ENCODE results near the gene LRP5.

LRP5 gene

GRCh38 chr11:68353669-68354068, 41.3 kb downstream of the LRP5 start:
- Histone ChIP-seq H3K9me3 (ENCODE audit: control insufficient read depth in 1 of 2, low read length in 2 of 2) (no peaks in the 10 kb centered on the region), H3K9ac (ENCODE audit: low read depth in 1 of 2, low read length in 2 of 2) (peak overlapping the region in 1 of 2 donors; percentile 39), H3K27ac (ENCODE audit: low read depth, low read length) (peak overlapping the region; percentile 54), H3K27me3 (ENCODE audit: control insufficient read depth in 1 of 2, insufficient read depth in 2 of 2, low read length in 2 of 2) (no peaks in the 10 kb centered on the region), H3K36me3 (ENCODE audit: control insufficient read depth in 1 of 2, insufficient read depth in 2 of 2, low read length in 2 of 2) (peaks cover 13 to 44% of the 10 kb centered on the region in 2 donors), H3K4me1 (ENCODE audit: control insufficient read depth in 1 of 2, insufficient read depth in 2 of 2, low read length in 2 of 2) (peaks cover 31 to 36% of the 10 kb centered on the region in 2 donors), H3K4me3 (ENCODE audit: low read depth in 1 of 2, low read length in 2 of 2) (no peak overlapping the region)

- H3K9ac ChIP-seq (ENCODE audit: low read depth in 1 of 2, low read length in 2 of 2), result no peak overlapping the region
These were observed 41.9 kb downstream of the LRP5 start for GRCh38 chr11:68354148-68354872.

GRCh38 chr11:68355471-68355870, 43.1 kb downstream of the LRP5 start:
- no peak overlapping the region for H3K9ac ChIP-seq (ENCODE audit: low read depth in 1 of 2, low read length in 2 of 2)
- H3K27ac ChIP-seq (ENCODE audit: low read depth, low read length), result peak overlapping the region; percentile 1
- H3K27me3 ChIP-seq (ENCODE audit: control insufficient read depth in 1 of 2, insufficient read depth in 2 of 2, low read length in 2 of 2), result no peaks in the 10 kb centered on the region
- peaks cover 23 to 24% of the 10 kb centered on the region in 2 donors for H3K4me1 ChIP-seq (ENCODE audit: control insufficient read depth in 1 of 2, insufficient read depth in 2 of 2, low read length in 2 of 2)
- peaks cover 23 to 51% of the 10 kb centered on the region in 2 donors for H3K36me3 ChIP-seq (ENCODE audit: control insufficient read depth in 1 of 2, insufficient read depth in 2 of 2, low read length in 2 of 2)
- no peak overlapping the region for H3K4me3 ChIP-seq (ENCODE audit: low read depth in 1 of 2, low read length in 2 of 2)
- no peaks in the 10 kb centered on the region for H3K9me3 ChIP-seq (ENCODE audit: control insufficient read depth in 1 of 2, low read length in 2 of 2)

More at GRCh38 chr11:68354148-68354872, 41.9 kb downstream of the LRP5 start:
- Histone ChIP-seq H3K9me3 (ENCODE audit: control insufficient read depth in 1 of 2, low read length in 2 of 2) (no peaks in the 10 kb centered on the region), H3K27ac (ENCODE audit: low read depth, low read length) (peak overlapping the region; percentile 72), H3K36me3 (ENCODE audit: control insufficient read depth in 1 of 2, insufficient read depth in 2 of 2, low read length in 2 of 2) (peaks cover 19 to 51% of the 10 kb centered on the region in 2 donors), H3K27me3 (ENCODE audit: control insufficient read depth in 1 of 2, insufficient read depth in 2 of 2, low read length in 2 of 2) (no peaks in the 10 kb centered on the region), H3K4me3 (ENCODE audit: low read depth in 1 of 2, low read length in 2 of 2) (no peak overlapping the region), H3K4me1 (ENCODE audit: control insufficient read depth in 1 of 2, insufficient read depth in 2 of 2, low read length in 2 of 2) (peaks cover 28 to 30% of the 10 kb centered on the region in 2 donors)

- H3K9me3 ChIP-seq (ENCODE audit: control insufficient read depth in 1 of 2, low read length in 2 of 2), result no peaks in the 10 kb centered on the region
- no peaks in the 10 kb centered on the region for H3K27me3 ChIP-seq (ENCODE audit: control insufficient read depth in 1 of 2, insufficient read depth in 2 of 2, low read length in 2 of 2)
- no peak overlapping the region for H3K27ac ChIP-seq (ENCODE audit: low read depth, low read length)
- no peak overlapping the region for H3K4me3 ChIP-seq (ENCODE audit: low read depth in 1 of 2, low read length in 2 of 2)
- no peak overlapping the region for H3K9ac ChIP-seq (ENCODE audit: low read depth in 1 of 2, low read length in 2 of 2)
- H3K4me1 ChIP-seq (ENCODE audit: control insufficient read depth in 1 of 2, insufficient read depth in 2 of 2, low read length in 2 of 2), result peaks cover 23 to 24% of the 10 kb centered on the region in 2 donors
- peaks cover 24 to 40% of the 10 kb centered on the region in 2 donors for H3K36me3 ChIP-seq (ENCODE audit: control insufficient read depth in 1 of 2, insufficient read depth in 2 of 2, low read length in 2 of 2)
These were observed 45.2 kb downstream of the LRP5 start for GRCh38 chr11:68357568-68357967.

- Histone ChIP-seq H3K9ac (ENCODE audit: low read depth in 1 of 2, low read length in 2 of 2) (no peak overlapping the region), H3K4me3 (ENCODE audit: low read depth in 1 of 2, low read length in 2 of 2) (no peak overlapping the region), H3K36me3 (ENCODE audit: control insufficient read depth in 1 of 2, insufficient read depth in 2 of 2, low read length in 2 of 2) (peaks cover 24 to 47% of the 10 kb centered on the region in 2 donors), H3K4me1 (ENCODE audit: control insufficient read depth in 1 of 2, insufficient read depth in 2 of 2, low read length in 2 of 2) (peaks cover 19 to 23% of the 10 kb centered on the region in 2 donors), H3K27ac (ENCODE audit: low read depth, low read length) (no peak overlapping the region), H3K27me3 (ENCODE audit: control insufficient read depth in 1 of 2, insufficient read depth in 2 of 2, low read length in 2 of 2) (no peaks in the 10 kb centered on the region), H3K9me3 (ENCODE audit: control insufficient read depth in 1 of 2, low read length in 2 of 2) (no peaks in the 10 kb centered on the region)
These were observed 46.0 kb downstream of the LRP5 start for GRCh38 chr11:68358416-68358815.

GRCh38 chr11:68361702-68362101, 49.3 kb downstream of the LRP5 start:
- Histone ChIP-seq H3K27ac (ENCODE audit: low read depth, low read length) (no peak overlapping the region), H3K9me3 (ENCODE audit: control insufficient read depth in 1 of 2, low read length in 2 of 2) (no peaks in the 10 kb centered on the region), H3K4me3 (ENCODE audit: low read depth in 1 of 2, low read length in 2 of 2) (no peak overlapping the region), H3K27me3 (ENCODE audit: control insufficient read depth in 1 of 2, insufficient read depth in 2 of 2, low read length in 2 of 2) (no peaks in the 10 kb centered on the region), H3K9ac (ENCODE audit: low read depth in 1 of 2, low read length in 2 of 2) (no peak overlapping the region), H3K4me1 (ENCODE audit: control insufficient read depth in 1 of 2, insufficient read depth in 2 of 2, low read length in 2 of 2) (no peaks in the 10 kb centered on the region), H3K36me3 (ENCODE audit: control insufficient read depth in 1 of 2, insufficient read depth in 2 of 2, low read length in 2 of 2) (peaks cover 21 to 64% of the 10 kb centered on the region in 2 donors)

- H3K27ac ChIP-seq (ENCODE audit: low read depth, low read length), result no peak overlapping the region
- H3K9ac ChIP-seq (ENCODE audit: low read depth in 1 of 2, low read length in 2 of 2), result no peak overlapping the region
- H3K9me3 ChIP-seq (ENCODE audit: control insufficient read depth in 1 of 2, low read length in 2 of 2), result no peaks in the 10 kb centered on the region
- no peaks in the 10 kb centered on the region for H3K27me3 ChIP-seq (ENCODE audit: control insufficient read depth in 1 of 2, insufficient read depth in 2 of 2, low read length in 2 of 2)
- no peak overlapping the region for H3K4me3 ChIP-seq (ENCODE audit: low read depth in 1 of 2, low read length in 2 of 2)
- H3K36me3 ChIP-seq (ENCODE audit: control insufficient read depth in 1 of 2, insufficient read depth in 2 of 2, low read length in 2 of 2), result peaks cover 16 to 65% of the 10 kb centered on the region in 2 donors
- H3K4me1 ChIP-seq (ENCODE audit: control insufficient read depth in 1 of 2, insufficient read depth in 2 of 2, low read length in 2 of 2), result no peaks in the 10 kb centered on the region
These were observed 50.5 kb downstream of the LRP5 start for GRCh38 chr11:68362801-68363379.

- peaks cover 10 to 65% of the 10 kb centered on the region in 2 donors for H3K36me3 ChIP-seq (ENCODE audit: control insufficient read depth in 1 of 2, insufficient read depth in 2 of 2, low read length in 2 of 2)
- no peak overlapping the region for H3K9ac ChIP-seq (ENCODE audit: low read depth in 1 of 2, low read length in 2 of 2)
- H3K27me3 ChIP-seq (ENCODE audit: control insufficient read depth in 1 of 2, insufficient read depth in 2 of 2, low read length in 2 of 2), result no peaks in the 10 kb centered on the region
- H3K4me1 ChIP-seq (ENCODE audit: control insufficient read depth in 1 of 2, insufficient read depth in 2 of 2, low read length in 2 of 2), result no peaks in the 10 kb centered on the region
- no peak overlapping the region for H3K4me3 ChIP-seq (ENCODE audit: low read depth in 1 of 2, low read length in 2 of 2)
- no peaks in the 10 kb centered on the region for H3K9me3 ChIP-seq (ENCODE audit: control insufficient read depth in 1 of 2, low read length in 2 of 2)
- no peak overlapping the region for H3K27ac ChIP-seq (ENCODE audit: low read depth, low read length)
These were observed 51.4 kb downstream of the LRP5 start for GRCh38 chr11:68363776-68364175.

GRCh38 chr11:68364581-68364980, 52.2 kb downstream of the LRP5 start:
- peaks cover 9 to 64% of the 10 kb centered on the region in 2 donors for H3K36me3 ChIP-seq (ENCODE audit: control insufficient read depth in 1 of 2, insufficient read depth in 2 of 2, low read length in 2 of 2)

GRCh38 chr11:68365943-68366435, 53.6 kb downstream of the LRP5 start:
- peaks cover 8 to 61% of the 10 kb centered on the region in 2 donors for H3K36me3 ChIP-seq (ENCODE audit: control insufficient read depth in 1 of 2, insufficient read depth in 2 of 2, low read length in 2 of 2)
- peaks cover 4 to 14% of the 10 kb centered on the region in 2 donors for H3K4me1 ChIP-seq (ENCODE audit: control insufficient read depth in 1 of 2, insufficient read depth in 2 of 2, low read length in 2 of 2)
- no peak overlapping the region for H3K4me3 ChIP-seq (ENCODE audit: low read depth in 1 of 2, low read length in 2 of 2)
- no peak overlapping the region for H3K9ac ChIP-seq (ENCODE audit: low read depth in 1 of 2, low read length in 2 of 2)
- no peaks in the 10 kb centered on the region for H3K9me3 ChIP-seq (ENCODE audit: control insufficient read depth in 1 of 2, low read length in 2 of 2)
- H3K27me3 ChIP-seq (ENCODE audit: control insufficient read depth in 1 of 2, insufficient read depth in 2 of 2, low read length in 2 of 2), result no peaks in the 10 kb centered on the region
- H3K27ac ChIP-seq (ENCODE audit: low read depth, low read length), result no peak overlapping the region

More at GRCh38 chr11:68364581-68364980, 52.2 kb downstream of the LRP5 start:
- Histone ChIP-seq H3K27me3 (ENCODE audit: control insufficient read depth in 1 of 2, insufficient read depth in 2 of 2, low read length in 2 of 2) (no peaks in the 10 kb centered on the region), H3K4me1 (ENCODE audit: control insufficient read depth in 1 of 2, insufficient read depth in 2 of 2, low read length in 2 of 2) (peaks cover 0 to under 1% of the 10 kb centered on the region in 2 donors), H3K9me3 (ENCODE audit: control insufficient read depth in 1 of 2, low read length in 2 of 2) (no peaks in the 10 kb centered on the region), H3K9ac (ENCODE audit: low read depth in 1 of 2, low read length in 2 of 2) (no peak overlapping the region), H3K4me3 (ENCODE audit: low read depth in 1 of 2, low read length in 2 of 2) (no peak overlapping the region), H3K27ac (ENCODE audit: low read depth, low read length) (no peak overlapping the region)

Measured in duodenal mucosa (tissue), 2 donors.